CD14-positive monocyte (primary cell): ENCODE results near the gene TENT4A. TPM values are rescaled to one million over a fixed set of nuclear protein-coding genes. Genes with fewer than 3 reads are reported as not detected.

ENCODE experiments used
- DNase-seq, 3 donors: peaks; one replicate each; pipeline ENCODE4 v3.0.0-alpha.2; 2011 to 2022
- H2AFZ ChIP-seq: 2 replicates; pipeline ENCODE4 v1.6.0; 2012; ENCODE audit warnings: mild to moderate bottlenecking, low read depth, low read length, inconsistent platforms; ENCODE audit not compliant: insufficient read depth, poor library complexity, severe bottlenecking
- H3K27ac ChIP-seq, 2 donors: 1 replicate in 1 of 2; 2 replicates in 1 of 2; pipeline ENCODE4 v1.5.1; 2012 to 2013; ENCODE audit warnings: low read length in 2 of 2, control low read depth in 1 of 2, inconsistent platforms in 1 of 2, low read depth in 1 of 2, mild to moderate bottlenecking in 1 of 2
- H3K27me3 ChIP-seq, 2 donors: one replicate each; pipeline versions ENCODE4 v1.6.0 to v1.6.1; 2011 to 2013; ENCODE audit warnings: low read length in 2 of 2; ENCODE audit not compliant: control insufficient read depth in 2 of 2, insufficient read depth in 2 of 2
- H3K36me3 ChIP-seq, 2 donors: replicated peaks in 1 of 2; 1 replicate in 1 of 2; 2 replicates in 1 of 2; pipeline versions ENCODE4 v1.5.1 to v1.6.1; 2012 to 2013; ENCODE audit warnings: low read length in 2 of 2, control low read depth in 1 of 2, inconsistent platforms in 1 of 2, mild to moderate bottlenecking in 1 of 2; ENCODE audit not compliant: insufficient read depth in 2 of 2, control insufficient read depth in 1 of 2
- H3K4me1 ChIP-seq, 2 donors: 1 replicate in 1 of 2; 2 replicates in 1 of 2; pipeline versions ENCODE4 v1.5.1 to v1.6.1; 2012 to 2013; ENCODE audit warnings: low read length in 2 of 2, control low read depth in 1 of 2, inconsistent platforms in 1 of 2, mild to moderate bottlenecking in 1 of 2, moderate library complexity in 1 of 2; ENCODE audit not compliant: insufficient read depth in 2 of 2, control insufficient read depth in 1 of 2
- H3K4me2 ChIP-seq: replicated peaks from 2 replicates; pipeline ENCODE3; 2012; ENCODE audit warnings: low read length, moderate library complexity, mild to moderate bottlenecking; ENCODE audit not compliant: poor library complexity, severe bottlenecking; ENCODE audit errors: extremely low read depth
- H3K4me3 ChIP-seq, 3 experiments: fragments of 200-600 bp in 1 of 3; sonication (generic) in 1 of 3; replicated peaks in 1 of 3; 1 replicate in 2 of 3; 2 replicates in 1 of 3; pipeline ENCODE4 v1.5.1; 2011 to 2013; ENCODE audit warnings: low read length in 3 of 3, mild to moderate bottlenecking in 3 of 3, control low read depth in 2 of 3, low read depth in 2 of 3, inconsistent platforms in 1 of 3, moderate library complexity in 1 of 3
- H3K79me2 ChIP-seq: 2 replicates; pipeline ENCODE4 v1.6.0; 2012; ENCODE audit warnings: mild to moderate bottlenecking, control low read depth, inconsistent platforms, low read length, moderate library complexity; ENCODE audit not compliant: insufficient read depth
- H3K9ac ChIP-seq: 2 replicates; pipeline ENCODE4 v1.6.0; 2017; ENCODE audit warnings: low read length, mild to moderate bottlenecking; ENCODE audit not compliant: insufficient read depth, poor library complexity, severe bottlenecking
- H3K9me3 ChIP-seq, 2 donors: replicated peaks in 1 of 2; 1 replicate in 1 of 2; 2 replicates in 1 of 2; pipeline versions ENCODE4 v1.5.1 to v1.6.1; 2012 to 2013; ENCODE audit warnings: low read length in 2 of 2, control low read depth in 1 of 2; ENCODE audit not compliant: control insufficient read depth in 1 of 2, insufficient read depth in 1 of 2
- H4K20me1 ChIP-seq: 2 replicates; pipeline ENCODE4 v1.6.0; 2012; ENCODE audit warnings: mild to moderate bottlenecking, low read length, control low read depth, moderate library complexity; ENCODE audit not compliant: insufficient read depth
- H3K27ac Mint-ChIP-seq, 7 donors: one replicate each; pipeline ENCODE4 v1.8.0; 2020; ENCODE audit warnings: mild to moderate bottlenecking in 7 of 7, mixed read lengths in 7 of 7, moderate library complexity in 6 of 7, inconsistent platforms in 2 of 7
- H3K27me3 Mint-ChIP-seq, 3 donors: one replicate each; pipeline ENCODE4 v1.8.0; 2021 to 2022; ENCODE audit warnings: low read depth in 3 of 3, mild to moderate bottlenecking in 3 of 3, mixed read lengths in 3 of 3, moderate library complexity in 3 of 3, inconsistent platforms in 1 of 3
- H3K36me3 Mint-ChIP-seq, 2 donors: one replicate each; pipeline ENCODE4 v1.8.0; 2020; ENCODE audit warnings: mixed read lengths in 2 of 2, inconsistent platforms in 1 of 2, mild to moderate bottlenecking in 1 of 2
- H3K4me1 Mint-ChIP-seq: one replicate; pipeline ENCODE4 v1.8.0; 2020; ENCODE audit warnings: mild to moderate bottlenecking, mixed read lengths
- H3K4me3 Mint-ChIP-seq, 2 donors: one replicate each; pipeline ENCODE4 v1.8.0; 2020; ENCODE audit warnings: mild to moderate bottlenecking in 2 of 2, mixed read lengths in 2 of 2, moderate library complexity in 1 of 2
- H3K9me3 Mint-ChIP-seq, 7 donors: one replicate each; pipeline ENCODE4 v1.8.0; 2020 to 2022; ENCODE audit warnings: mixed read lengths in 7 of 7, mild to moderate bottlenecking in 6 of 7, moderate library complexity in 6 of 7, inconsistent platforms in 2 of 7
- CTCF ChIP-seq: fragments of 200-600 bp; IDR thresholded peaks from one replicate; pipeline ENCODE4 v1.8.0; 2022; ENCODE audit warnings: antibody characterized with exemption, mild to moderate bottlenecking
- WGBS: methylation state at CpG from one replicate; pipeline ENCODE4 v1.1.5; 2013; ENCODE audit warnings: missing lambda C conversion rate; ENCODE audit not compliant: insufficient coverage; 5-methylcytosine and 5-hydroxymethylcytosine counted together
- intact Hi-C, 2 donors: fragments of 100-400 bp; cut with micrococcal nuclease; formaldehyde crosslinking; loops; one replicate each; pipeline versions ENCODE4 v1.15.0 to v1.15.1; 2023
- polyA plus RNA-seq, 3 donors: library from polyadenylated mRNA; depleted of rRNA in 1 of 3; unstranded in 2 of 3; stranded (reverse) in 1 of 3; fragments of 300-500 nt in 2 of 3; fragments of >200 nt in 1 of 3; fragmentation: Illumina TruSeq in 2 of 3; gene quantifications; 1 replicate in 2 of 3; 2 replicates in 1 of 3; pipeline ENCODE4 v1.2.3, GENCODE V29; 2012 to 2021

TENT4A gene
- polyA plus RNA-seq, 3 donors: 0.17 to 15.6 (median 0.44) TPM

- intact Hi-C loops: loop anchor here (2.0 to 5.0 kb wide), 3 partner anchors 67 to 1289 kb away; partner anchors contain the start of genes NSUN2 (in 2 of the 2), SRD5A1 (in 2 of the 2) and ICE1 (in 1 of the 2)
- peak overlapping the region; percentile 91 for H3K9ac ChIP-seq
- H3K4me1 ChIP-seq: peaks cover 30 to 33% of the 10 kb centered on the region in 2 donors
- Mint-ChIP-seq H3K9me3 (peaks cover 0 to 6% (median 0%) of the 10 kb centered on the region in 7 donors), H3K4me3 (peak overlapping the region; percentile 88 to 94), H3K27me3 (peaks cover 3 to 12% (median 8%) of the 10 kb centered on the region in 3 donors), H3K27ac (peak overlapping the region; percentile 91 to 97 (median 96)), H3K4me1 (peaks cover 35% of the 10 kb centered on the region), H3K36me3 (peaks cover 0 to 3% of the 10 kb centered on the region in 2 donors)
- no peaks in the 10 kb centered on the region for H3K36me3 ChIP-seq
- H3K9me3 ChIP-seq: no peaks in the 10 kb centered on the region
- peak overlapping the region; percentile 75 for H3K4me2 ChIP-seq
- DNase-seq: no peak
- WGBS: 30% methylated on average over 6 of the region's 15 CpGs
- H3K27me3 ChIP-seq: no peaks in the 10 kb centered on the region
- peak overlapping the region in 1 of 2 donors; percentile 96 for H3K27ac ChIP-seq
- H4K20me1 ChIP-seq: peaks cover 19% of the 10 kb centered on the region
- TF ChIP-seq CTCF: no peak
- H3K4me3 ChIP-seq: peak overlapping the region; percentile 83 to 90 (median 89)
- H2AFZ ChIP-seq: peak overlapping the region; percentile 87
- H3K79me2 ChIP-seq: peaks cover 21% of the 10 kb centered on the region
Measured at GRCh38 chr5:6711409-6712141, 1.7 kb upstream of the TENT4A start.

- intact Hi-C loops: loop anchor here (2.0 to 5.0 kb wide), 3 partner anchors 67 to 1290 kb away; partner anchors contain the start of genes NSUN2 (in 2 of the 2), SRD5A1 (in 2 of the 2) and ICE1 (in 1 of the 2)
- WGBS: under 1% methylated on average over 36 of the region's 36 CpGs
- H4K20me1 ChIP-seq: peaks cover 25% of the 10 kb centered on the region
Measured at GRCh38 chr5:6712142-6712576, 1.1 kb upstream of the TENT4A start.

More at GRCh38 chr5:6712142-6712576, 1.1 kb upstream of the TENT4A start:
- peaks cover 39% of the 10 kb centered on the region for H3K4me1 Mint-ChIP-seq
- H3K27me3 ChIP-seq: no peaks in the 10 kb centered on the region
- peak overlapping the region; percentile 91 for H3K9ac ChIP-seq
- peak overlapping the region; percentile 82 to 96 for H3K27ac ChIP-seq
- H3K9me3 Mint-ChIP-seq: peaks cover 0 to 1% (median 0%) of the 10 kb centered on the region in 7 donors
- H3K9me3 ChIP-seq: no peaks in the 10 kb centered on the region
- H3K36me3 ChIP-seq: no peaks in the 10 kb centered on the region
- peaks cover 35 to 39% of the 10 kb centered on the region in 2 donors for H3K4me1 ChIP-seq
- H2AFZ ChIP-seq: peak overlapping the region; percentile 87
- H3K4me2 ChIP-seq: peak overlapping the region; percentile 75
- peak; percentile 35 to 53 (median 42) for DNase-seq
- H3K4me3 ChIP-seq: peak overlapping the region; percentile 83 to 90 (median 89)
- peak overlapping the region; percentile 91 to 97 (median 96) for H3K27ac Mint-ChIP-seq
- H3K79me2 ChIP-seq: peaks cover 27% of the 10 kb centered on the region
- H3K27me3 Mint-ChIP-seq: peaks cover 3 to 10% (median 8%) of the 10 kb centered on the region in 3 donors
- peaks cover 0 to 4% of the 10 kb centered on the region in 2 donors for H3K36me3 Mint-ChIP-seq
- H3K4me3 Mint-ChIP-seq: peak overlapping the region; percentile 88 to 94
- no peak for TF ChIP-seq CTCF
